HepG2 (cell line): ENCODE results near the gene VPS54. TPM values are rescaled to one million over a fixed set of nuclear protein-coding genes. Genes with fewer than 3 reads are reported as not detected.

Source experiments
- ATAC-seq: fragments of 200-7000 bp; cut with Tn5 transposase; 3 replicates; pipeline ENCODE4 v1.9.1; 2020; ENCODE audit warnings: mild to moderate bottlenecking, moderate library complexity
- BruUV-seq: library from RNA; stranded (reverse); fragments of 400-500 nt; replicated peaks from 2 replicates; lab custom pipeline; 2021; lab: Mats Ljungman, UMichigan
- CTCF ChIA-PET: fragments of 300-600 bp; formaldehyde crosslinking; extraction: SDS; loops from one replicate; lab custom pipeline; 2021; ENCODE audit warnings: low total read pairs, inconsistent platforms, low intra/inter-chr PET ratio; lab: Yijun Ruan, JAX
- POLR2A ChIA-PET: fragments of 350-600 bp; sonication (Branson Sonifier 250); formaldehyde crosslinking; loops from one replicate; lab custom pipeline; 2020; ENCODE audit warnings: antibody characterized with exemption, inconsistent platforms; lab: Yijun Ruan, JAX
- DNase-seq: peaks from one replicate; pipeline ENCODE4 v3.0.0-alpha.2; 2015; ENCODE audit warnings: low spot score
- FAIRE-seq: peaks from 3 replicates; lab custom pipeline; 2011; peaks lifted over from hg19 to GRCh38; lab: Jason Lieb, UNC
- H2AFZ ChIP-seq: one replicate; pipeline ENCODE4 v1.6.1; 2011; ENCODE audit warnings: low read length, inconsistent platforms
- H3K27ac ChIP-seq: fragments of 300-600 bp; 3 replicates; pipeline ENCODE4 v1.8.0; 2011; ENCODE audit warnings: mixed run types, mild to moderate bottlenecking, mixed read lengths, low read length, inconsistent platforms; ENCODE audit not compliant: insufficient read depth; ENCODE audit errors: extremely low read length
- H3K27me3 ChIP-seq, 2 experiments: fragments of 200-600 bp in 1 of 2; 2 replicates in 1 of 2; 3 replicates in 1 of 2; pipeline versions ENCODE4 v1.6.0 to v1.8.0; 2011; ENCODE audit warnings: low read length in 2 of 2, mild to moderate bottlenecking in 2 of 2, moderate library complexity in 2 of 2, inconsistent platforms in 1 of 2; ENCODE audit not compliant: insufficient read depth in 2 of 2, control insufficient read depth in 1 of 2
- H3K36me3 ChIP-seq, 2 experiments: fragments of 200-600 bp in 1 of 2; replicated peaks in 1 of 2; 2 replicates in 1 of 2; 3 replicates in 1 of 2; pipeline versions ENCODE4 v1.5.1 to v1.8.0; 2011; ENCODE audit warnings: low read length in 2 of 2, inconsistent platforms in 1 of 2; ENCODE audit not compliant: insufficient read depth in 2 of 2, control insufficient read depth in 1 of 2
- H3K4me1 ChIP-seq: 2 replicates; pipeline ENCODE4 v1.5.1; 2012; ENCODE audit warnings: low read length, inconsistent platforms; ENCODE audit not compliant: insufficient read depth
- H3K4me2 ChIP-seq: 2 replicates; pipeline ENCODE4 v1.6.0; 2011; ENCODE audit warnings: low read depth, low read length, inconsistent platforms
- H3K4me3 ChIP-seq, 3 experiments: fragments of 200-600 bp in 1 of 3; sonication (generic), shearing (Covaris generic) in 1 of 3; replicated peaks in 1 of 3; 2 replicates each; pipeline ENCODE4 v1.5.1; 2011 to 2016; ENCODE audit warnings: low read length in 3 of 3, inconsistent platforms in 2 of 3, low read depth in 2 of 3, mild to moderate bottlenecking in 2 of 3, control low read depth in 1 of 3, mixed read lengths in 1 of 3; ENCODE audit not compliant: insufficient read depth in 1 of 3
- H3K79me2 ChIP-seq: one replicate; pipeline ENCODE4 v1.6.1; 2011; ENCODE audit warnings: low read length, inconsistent platforms; ENCODE audit not compliant: insufficient read depth
- H3K9ac ChIP-seq: 2 replicates; pipeline ENCODE4 v1.6.0; 2011; ENCODE audit warnings: mild to moderate bottlenecking, low read depth, low read length, inconsistent platforms; ENCODE audit not compliant: insufficient read depth
- H3K9me3 ChIP-seq: 2 replicates; pipeline ENCODE4 v1.5.1; 2012; ENCODE audit warnings: mild to moderate bottlenecking, low read length
- H4K20me1 ChIP-seq: 2 replicates; pipeline ENCODE4 v1.6.0; 2011; ENCODE audit warnings: inconsistent platforms, mild to moderate bottlenecking, low read length, moderate library complexity; ENCODE audit not compliant: insufficient read depth
- HNRNPK ChIP-seq: fragments of 200-400 bp; formaldehyde crosslinking; IDR thresholded peaks from 2 replicates; pipeline ENCODE4 v1.6.1; 2018; ENCODE audit warnings: low read length, low read depth, moderate library complexity, mild to moderate bottlenecking; ENCODE audit not compliant: poor library complexity, severe bottlenecking
- KDM1A ChIP-seq: IDR thresholded peaks from 2 replicates; pipeline ENCODE4 v1.6.1; 2016; ENCODE audit warnings: missing compliant biosample characterization
- NKX3-1 ChIP-seq: sonication (generic); formaldehyde crosslinking; IDR thresholded peaks from 2 replicates; pipeline ENCODE4 v1.5.0; 2020; ENCODE audit warnings: missing genetic modification reagents
- PCBP2 ChIP-seq: fragments of 200-400 bp; formaldehyde crosslinking; optimal IDR thresholded peaks from 2 replicates; pipeline ENCODE3; 2018; ENCODE audit warnings: low read length, low read depth; ENCODE audit not compliant: poor library complexity, severe bottlenecking
- REXO4 ChIP-seq: sonication (generic); formaldehyde crosslinking; IDR thresholded peaks from 2 replicates; pipeline ENCODE4 v1.8.0; 2022; ENCODE audit warnings: missing genetic modification reagents, mild to moderate bottlenecking, borderline replicate concordance
- TAF1 ChIP-seq: sonication (generic); formaldehyde crosslinking; IDR thresholded peaks from 2 replicates; pipeline ENCODE4 v1.4.0; 2020; ENCODE audit warnings: missing genetic modification reagents
- ZNF292 ChIP-seq: sonication (generic); formaldehyde crosslinking; IDR thresholded peaks from 2 replicates; pipeline ENCODE4 v1.8.1; 2022; ENCODE audit warnings: mild to moderate bottlenecking, low read depth, missing genetic modification reagents, borderline replicate concordance
- WGBS: methylation state at CpG from one replicate; pipeline ENCODE4 v1.1.6; 2017; ENCODE audit warnings: low lambda C conversion rate; 5-methylcytosine and 5-hydroxymethylcytosine counted together
- in situ Hi-C: cut with HindIII; loops from 2 replicates; pipeline ENCODE4 v1.10.0; 2017; ENCODE audit warnings: low pct_unique_long_range_greater_than_20kb; ENCODE audit not compliant: extremely low pct_ligation_motif_present
- intact Hi-C: fragments of 100-400 bp; cut with micrococcal nuclease; formaldehyde crosslinking; loops from one replicate; pipeline ENCODE4 v1.10.0; 2022; ENCODE audit not compliant: unreplicated experiment
- polyA plus RNA-seq, 8 experiments: library from polyadenylated mRNA; depleted of rRNA in 3 of 8; stranded (reverse) in 7 of 8; unstranded in 1 of 8; fragments of >200 nt; fragmentation: Illumina TruSeq in 4 of 8; extraction: Trizol in 4 of 8; gene quantifications; 2 replicates each; pipeline versions ENCODE4 v1.2.1 to v1.2.3, GENCODE V29; 2011 to 2016; ENCODE audit warnings: low read depth in 4 of 8, missing spikeins in 1 of 8, mixed read lengths in 1 of 8; ENCODE audit not compliant: insufficient read depth in 1 of 8
- total RNA-seq, 5 experiments: library from RNA; depleted of rRNA; stranded (reverse); fragments of >200 nt; fragmentation: Illumina TruSeq; extraction: Trizol; gene quantifications; 2 replicates each; pipeline ENCODE4 v1.2.3, GENCODE V29; 2016; ENCODE audit warnings: low read depth in 1 of 5
- TF ChIP-seq, protein P1 (sequence below): IDR thresholded peaks from 2 replicates; pipeline ENCODE4 v1.6.1; 2016; ENCODE audit warnings: low read depth
- TF ChIP-seq, protein P2 (sequence below): sonication (generic); formaldehyde crosslinking; conservative IDR thresholded peaks from 2 replicates; pipeline ENCODE4 v1.8.1; 2023; ENCODE audit warnings: missing genetic modification reagents
- TF ChIP-seq, protein P3 (sequence below): sonication (generic); IDR thresholded peaks from 2 replicates; pipeline ENCODE4 v1.6.1; 2016; ENCODE audit warnings: low read depth, borderline replicate concordance
- TF ChIP-seq, protein P4 (sequence below): sonication (generic); formaldehyde crosslinking; IDR thresholded peaks from 2 replicates; pipeline ENCODE4 v1.4.0; 2020; ENCODE audit warnings: missing genetic modification reagents
- TF ChIP-seq, protein P5 (sequence below): sonication (generic); formaldehyde crosslinking; IDR thresholded peaks from 2 replicates; pipeline ENCODE4 v1.5.0; 2020; ENCODE audit warnings: mild to moderate bottlenecking, missing genetic modification reagents
- TF ChIP-seq, protein P6 (sequence below): sonication (generic); formaldehyde crosslinking; IDR thresholded peaks from 2 replicates; pipeline ENCODE4 v1.4.0; 2020; ENCODE audit warnings: missing genetic modification reagents

Gene VPS54
- total and polyA plus RNA-seq, 2 of the 13 experiments (the other 11 are each of a cell fraction or from before 2014, with no cell fraction given) = 64.7 to 77.5 TPM

DNA sequence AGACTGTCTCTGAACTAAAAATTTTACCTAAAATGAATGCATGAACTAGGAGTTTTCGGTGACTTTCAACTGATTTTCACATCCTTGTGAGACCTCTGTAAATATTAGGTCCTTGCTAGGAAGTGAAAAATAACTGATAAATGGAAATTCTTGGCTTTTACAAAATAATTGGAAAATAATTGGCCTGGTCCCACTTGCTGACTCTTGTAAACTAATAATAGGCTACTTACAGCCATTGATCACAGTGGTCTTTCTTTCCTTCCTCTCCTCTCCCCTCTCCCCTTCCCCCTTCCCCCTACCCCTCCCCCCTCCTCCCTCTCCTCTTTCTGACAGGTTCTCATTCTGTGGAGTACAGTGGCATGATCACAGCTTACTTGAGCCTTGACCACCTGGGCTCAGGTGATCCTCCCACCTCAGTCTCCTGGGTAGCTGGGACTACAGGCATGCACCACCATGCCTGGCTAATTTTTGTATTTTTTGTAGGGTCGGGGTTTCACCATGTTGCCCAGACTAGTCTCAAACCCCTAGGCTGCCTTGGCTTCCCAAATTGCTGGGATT is 139.3 kb downstream of the VPS54 start (continued):
- peak; percentile 88 for TF ChIP-seq HNRNPK
- no peak for TF ChIP-seq REXO4 (CRISPR knock-in tag)
- TF ChIP-seq TAF1 (CRISPR knock-in tag) = no peak
- TF ChIP-seq, protein P1, sequence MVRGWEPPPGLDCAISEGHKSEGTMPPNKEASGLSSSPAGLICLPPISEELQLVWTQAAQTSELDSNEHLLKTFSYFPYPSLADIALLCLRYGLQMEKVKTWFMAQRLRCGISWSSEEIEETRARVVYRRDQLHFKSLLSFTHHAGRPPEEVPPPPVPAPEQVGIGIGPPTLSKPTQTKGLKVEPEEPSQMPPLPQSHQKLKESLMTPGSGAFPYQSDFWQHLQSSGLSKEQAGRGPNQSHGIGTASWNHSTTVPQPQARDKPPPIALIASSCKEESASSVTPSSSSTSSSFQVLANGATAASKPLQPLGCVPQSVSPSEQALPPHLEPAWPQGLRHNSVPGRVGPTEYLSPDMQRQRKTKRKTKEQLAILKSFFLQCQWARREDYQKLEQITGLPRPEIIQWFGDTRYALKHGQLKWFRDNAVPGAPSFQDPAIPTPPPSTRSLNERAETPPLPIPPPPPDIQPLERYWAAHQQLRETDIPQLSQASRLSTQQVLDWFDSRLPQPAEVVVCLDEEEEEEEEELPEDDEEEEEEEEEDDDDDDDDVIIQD (CRISPR knock-in tag) = no peak
- TF ChIP-seq, protein P2, sequence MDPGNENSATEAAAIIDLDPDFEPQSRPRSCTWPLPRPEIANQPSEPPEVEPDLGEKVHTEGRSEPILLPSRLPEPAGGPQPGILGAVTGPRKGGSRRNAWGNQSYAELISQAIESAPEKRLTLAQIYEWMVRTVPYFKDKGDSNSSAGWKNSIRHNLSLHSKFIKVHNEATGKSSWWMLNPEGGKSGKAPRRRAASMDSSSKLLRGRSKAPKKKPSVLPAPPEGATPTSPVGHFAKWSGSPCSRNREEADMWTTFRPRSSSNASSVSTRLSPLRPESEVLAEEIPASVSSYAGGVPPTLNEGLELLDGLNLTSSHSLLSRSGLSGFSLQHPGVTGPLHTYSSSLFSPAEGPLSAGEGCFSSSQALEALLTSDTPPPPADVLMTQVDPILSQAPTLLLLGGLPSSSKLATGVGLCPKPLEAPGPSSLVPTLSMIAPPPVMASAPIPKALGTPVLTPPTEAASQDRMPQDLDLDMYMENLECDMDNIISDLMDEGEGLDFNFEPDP = 0 out of 2 replicates have a peak, but pooled peaks have one; percentile 54
- TF ChIP-seq, protein P3, sequence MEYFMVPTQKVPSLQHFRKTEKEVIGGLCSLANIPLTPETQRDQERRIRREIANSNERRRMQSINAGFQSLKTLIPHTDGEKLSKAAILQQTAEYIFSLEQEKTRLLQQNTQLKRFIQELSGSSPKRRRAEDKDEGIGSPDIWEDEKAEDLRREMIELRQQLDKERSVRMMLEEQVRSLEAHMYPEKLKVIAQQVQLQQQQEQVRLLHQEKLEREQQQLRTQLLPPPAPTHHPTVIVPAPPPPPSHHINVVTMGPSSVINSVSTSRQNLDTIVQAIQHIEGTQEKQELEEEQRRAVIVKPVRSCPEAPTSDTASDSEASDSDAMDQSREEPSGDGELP = no peak
- TF ChIP-seq PCBP2 = peak; percentile 86
- no peak for TF ChIP-seq ZNF292 (CRISPR knock-in tag)
- TF ChIP-seq, all 625 proteins: peak for 4

DNA sequence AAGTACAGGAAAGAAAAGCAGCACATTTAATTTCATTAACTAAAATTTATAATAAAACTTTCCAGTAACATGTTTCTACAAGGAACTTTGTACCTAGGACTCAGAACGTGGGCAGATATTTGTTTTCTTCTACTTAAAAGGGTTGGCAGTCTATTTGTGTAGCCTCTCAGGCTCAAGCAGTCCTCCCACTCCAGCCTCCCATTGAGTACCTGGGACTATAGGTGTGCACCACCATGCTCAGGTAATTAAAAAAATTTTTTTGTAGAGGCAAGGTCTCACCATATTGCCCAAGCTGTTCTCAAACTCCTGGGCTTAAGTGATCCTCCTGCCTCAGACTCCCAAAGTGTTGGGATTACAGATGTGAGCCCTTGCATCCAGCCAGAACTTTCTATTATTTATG is 140.7 kb downstream of the VPS54 start:
- 57% methylated on average over 1 of the region's 1 CpG for WGBS
- FAIRE-seq = no peak
- in situ Hi-C loops (loop anchor here (10.0 kb wide), 1 partner anchor 284 kb away; no protein-coding TSS in a partner anchor), intact Hi-C loops (no loop called here)
- Histone ChIP-seq H3K79me2 (peaks cover 22% of the 10 kb centered on the region), H3K9me3 (no peaks in the 10 kb centered on the region), H3K4me1 (peaks cover 16% of the 10 kb centered on the region), H3K4me2 (no peak overlapping the region), H3K4me3 (no peak overlapping the region), H2AFZ (no peak overlapping the region), H3K9ac (no peak overlapping the region), H3K27me3 (no peaks in the 10 kb centered on the region), H4K20me1 (peaks cover 4% of the 10 kb centered on the region; the same call in 1 of the 2 replicates), H3K36me3 (peaks cover 15 to 69% of the 10 kb centered on the region in 2 experiments), H3K27ac (no peak overlapping the region)
- ChIA-PET CTCF (no interaction called here), POLR2A (no interaction called here)
- no peak for DNase-seq
- no TSS peak for BruUV-seq
- no peak for ATAC-seq
- TF ChIP-seq, protein P4, sequence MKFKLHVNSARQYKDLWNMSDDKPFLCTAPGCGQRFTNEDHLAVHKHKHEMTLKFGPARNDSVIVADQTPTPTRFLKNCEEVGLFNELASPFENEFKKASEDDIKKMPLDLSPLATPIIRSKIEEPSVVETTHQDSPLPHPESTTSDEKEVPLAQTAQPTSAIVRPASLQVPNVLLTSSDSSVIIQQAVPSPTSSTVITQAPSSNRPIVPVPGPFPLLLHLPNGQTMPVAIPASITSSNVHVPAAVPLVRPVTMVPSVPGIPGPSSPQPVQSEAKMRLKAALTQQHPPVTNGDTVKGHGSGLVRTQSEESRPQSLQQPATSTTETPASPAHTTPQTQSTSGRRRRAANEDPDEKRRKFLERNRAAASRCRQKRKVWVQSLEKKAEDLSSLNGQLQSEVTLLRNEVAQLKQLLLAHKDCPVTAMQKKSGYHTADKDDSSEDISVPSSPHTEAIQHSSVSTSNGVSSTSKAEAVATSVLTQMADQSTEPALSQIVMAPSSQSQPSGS (CRISPR knock-in tag) = no peak
- TF ChIP-seq NKX3-1 (CRISPR knock-in tag) = no peak
- no peak for TF ChIP-seq KDM1A
- TF ChIP-seq, protein P5, sequence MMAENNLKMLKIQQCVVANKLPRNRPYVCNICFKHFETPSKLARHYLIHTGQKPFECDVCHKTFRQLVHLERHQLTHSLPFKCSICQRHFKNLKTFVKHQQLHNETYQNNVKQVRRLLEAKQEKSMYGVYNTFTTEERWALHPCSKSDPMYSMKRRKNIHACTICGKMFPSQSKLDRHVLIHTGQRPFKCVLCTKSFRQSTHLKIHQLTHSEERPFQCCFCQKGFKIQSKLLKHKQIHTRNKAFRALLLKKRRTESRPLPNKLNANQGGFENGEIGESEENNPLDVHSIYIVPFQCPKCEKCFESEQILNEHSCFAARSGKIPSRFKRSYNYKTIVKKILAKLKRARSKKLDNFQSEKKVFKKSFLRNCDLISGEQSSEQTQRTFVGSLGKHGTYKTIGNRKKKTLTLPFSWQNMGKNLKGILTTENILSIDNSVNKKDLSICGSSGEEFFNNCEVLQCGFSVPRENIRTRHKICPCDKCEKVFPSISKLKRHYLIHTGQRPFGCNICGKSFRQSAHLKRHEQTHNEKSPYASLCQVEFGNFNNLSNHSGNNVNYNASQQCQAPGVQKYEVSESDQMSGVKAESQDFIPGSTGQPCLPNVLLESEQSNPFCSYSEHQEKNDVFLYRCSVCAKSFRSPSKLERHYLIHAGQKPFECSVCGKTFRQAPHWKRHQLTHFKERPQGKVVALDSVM (CRISPR knock-in tag) = peak; percentile 82
- TF ChIP-seq, protein P6, sequence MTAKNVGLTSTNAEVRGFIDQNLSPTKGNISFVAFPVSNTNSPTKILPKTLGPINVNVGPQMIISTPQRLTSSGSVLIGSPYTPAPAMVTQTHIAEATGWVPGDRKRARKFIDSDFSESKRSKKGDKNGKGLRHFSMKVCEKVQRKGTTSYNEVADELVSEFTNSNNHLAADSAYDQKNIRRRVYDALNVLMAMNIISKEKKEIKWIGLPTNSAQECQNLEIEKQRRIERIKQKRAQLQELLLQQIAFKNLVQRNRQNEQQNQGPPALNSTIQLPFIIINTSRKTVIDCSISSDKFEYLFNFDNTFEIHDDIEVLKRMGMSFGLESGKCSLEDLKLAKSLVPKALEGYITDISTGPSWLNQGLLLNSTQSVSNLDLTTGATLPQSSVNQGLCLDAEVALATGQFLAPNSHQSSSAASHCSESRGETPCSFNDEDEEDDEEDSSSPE (CRISPR knock-in tag) = no peak
